Left lung (tissue), 10 donors: ENCODE results near the gene MYOT. TPM values are rescaled to one million over a fixed set of nuclear protein-coding genes. Genes with fewer than 3 reads are reported as not detected.

Experiments
- ATAC-seq: fragments of 200-7000 bp; cut with Tn5 transposase; one replicate; pipeline ENCODE4 v1.9.1; 2020; ENCODE audit warnings: moderate library complexity
- DNase-seq, 4 donors: peaks; one replicate each; pipeline ENCODE4 v3.0.0-alpha.2; 2013 to 2020
- H3K27ac ChIP-seq, 2 donors: fragments of 200-600 bp; sonication (generic) in 1 of 2; one replicate each; pipeline versions ENCODE4 v1.5.0 to v1.8.0; 2020 to 2021
- H3K27me3 ChIP-seq, 2 donors: fragments of 200-600 bp; sonication (generic) in 1 of 2; one replicate each; pipeline versions ENCODE4 v1.5.0 to v1.8.0; 2020 to 2021
- H3K36me3 ChIP-seq, 2 donors: fragments of 200-600 bp; sonication (generic) in 1 of 2; one replicate each; pipeline versions ENCODE4 v1.5.0 to v1.8.0; 2020 to 2021
- H3K4me1 ChIP-seq, 2 donors: fragments of 200-600 bp; one replicate each; pipeline ENCODE4 v1.8.0; 2021
- H3K4me3 ChIP-seq, 2 donors: fragments of 200-600 bp; sonication (generic) in 1 of 2; one replicate each; pipeline versions ENCODE4 v1.5.0 to v1.8.0; 2020 to 2021; ENCODE audit warnings: mild to moderate bottlenecking in 1 of 2
- H3K9me3 ChIP-seq, 2 donors: fragments of 200-600 bp; sonication (generic) in 1 of 2; one replicate each; pipeline versions ENCODE4 v1.5.0 to v1.8.0; 2020 to 2021
- intact Hi-C, 2 donors: fragments of 100-400 bp; cut with DNase I; formaldehyde crosslinking; loops; one replicate each; pipeline versions ENCODE4 v1.11.2 to v1.14.2; 2022
- polyA plus RNA-seq, 6 donors: library from polyadenylated mRNA; unstranded; fragments of 120-200 nt; gene quantifications; one replicate each; pipeline ENCODE4 v1.2.1, GENCODE V29; 2013; ENCODE audit not compliant: insufficient read length in 6 of 6
- total RNA-seq, 2 donors: library from RNA; stranded (reverse); fragmentation: NEBNext Ultra II Directional; extraction: Animal tissue kit (Norgen Biotek cat#: 25700); gene quantifications; one replicate each; pipeline ENCODE4 v1.2.1, GENCODE V29; 2021
- TF ChIP-seq, protein P1 (sequence below), 2 donors: fragments of 200-600 bp; sonication (generic) in 1 of 2; IDR thresholded peaks; one replicate each; pipeline versions ENCODE4 v1.5.0 to v1.8.0; 2021; ENCODE audit warnings: antibody characterized with exemption in 2 of 2
- donor health status: DM: no; HTN: yes; CAD: no.
- donor health status: DM: no; HTN: no; CAD: no.

The MYOT gene
- total and polyA plus RNA-seq, 8 donors, result 0.52 to 2.0 (median 1.2) TPM; not detected in 1

DNA sequence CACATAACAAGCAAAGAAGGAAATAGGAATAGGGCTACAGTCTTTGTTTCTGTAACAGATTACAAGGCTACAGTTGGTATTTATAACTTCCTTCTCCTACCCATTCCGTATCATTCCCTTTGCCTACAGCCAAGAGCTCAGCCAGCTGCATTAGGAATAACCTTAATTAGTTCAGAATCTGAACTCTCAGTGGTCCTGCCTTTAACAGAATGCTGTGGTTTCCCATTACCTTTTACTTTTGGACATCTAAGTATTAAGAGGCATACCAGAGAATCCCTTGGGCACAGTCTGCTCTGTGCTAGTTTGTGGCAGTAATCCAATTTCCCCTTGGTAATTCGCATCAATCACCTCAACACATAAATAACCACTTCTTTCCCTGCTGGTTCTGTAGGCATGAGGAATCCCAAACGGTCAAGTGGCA, 65.8 kb downstream of the MYOT start:
- TF ChIP-seq, protein P1, sequence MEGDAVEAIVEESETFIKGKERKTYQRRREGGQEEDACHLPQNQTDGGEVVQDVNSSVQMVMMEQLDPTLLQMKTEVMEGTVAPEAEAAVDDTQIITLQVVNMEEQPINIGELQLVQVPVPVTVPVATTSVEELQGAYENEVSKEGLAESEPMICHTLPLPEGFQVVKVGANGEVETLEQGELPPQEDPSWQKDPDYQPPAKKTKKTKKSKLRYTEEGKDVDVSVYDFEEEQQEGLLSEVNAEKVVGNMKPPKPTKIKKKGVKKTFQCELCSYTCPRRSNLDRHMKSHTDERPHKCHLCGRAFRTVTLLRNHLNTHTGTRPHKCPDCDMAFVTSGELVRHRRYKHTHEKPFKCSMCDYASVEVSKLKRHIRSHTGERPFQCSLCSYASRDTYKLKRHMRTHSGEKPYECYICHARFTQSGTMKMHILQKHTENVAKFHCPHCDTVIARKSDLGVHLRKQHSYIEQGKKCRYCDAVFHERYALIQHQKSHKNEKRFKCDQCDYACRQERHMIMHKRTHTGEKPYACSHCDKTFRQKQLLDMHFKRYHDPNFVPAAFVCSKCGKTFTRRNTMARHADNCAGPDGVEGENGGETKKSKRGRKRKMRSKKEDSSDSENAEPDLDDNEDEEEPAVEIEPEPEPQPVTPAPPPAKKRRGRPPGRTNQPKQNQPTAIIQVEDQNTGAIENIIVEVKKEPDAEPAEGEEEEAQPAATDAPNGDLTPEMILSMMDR (IDR thresholded peaks at IDR 0.05), result no peak
- H3K27ac ChIP-seq, result no peak overlapping the region
- no peaks in the 10 kb centered on the region for H3K9me3 ChIP-seq
- H3K36me3 ChIP-seq, result peaks cover 0 to 18% of the 10 kb centered on the region in 2 donors
- H3K4me3 ChIP-seq, result no peak overlapping the region
- ATAC-seq, result no peak
- no peaks in the 10 kb centered on the region for H3K4me1 ChIP-seq
- no peaks in the 10 kb centered on the region for H3K27me3 ChIP-seq
- no peak for DNase-seq
- intact Hi-C loops, result no loop called here

DNA sequence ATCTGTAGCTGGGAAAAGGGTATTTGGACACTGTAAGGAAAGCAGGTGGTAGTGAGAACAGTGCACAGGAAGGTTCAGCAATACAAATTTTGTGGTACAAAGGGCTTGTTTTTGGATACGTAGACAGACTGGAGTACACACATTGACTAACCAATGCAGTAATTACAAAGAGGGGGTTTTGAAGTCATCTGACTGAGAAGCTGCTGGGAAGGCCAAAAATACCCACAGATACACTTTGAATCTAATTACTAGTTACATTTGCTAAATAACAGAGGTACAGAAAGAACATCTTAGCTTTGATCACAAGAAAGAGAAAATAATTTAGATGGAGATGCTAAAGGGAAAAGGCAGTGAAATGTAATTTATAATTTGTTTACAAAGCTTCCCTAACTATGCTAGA, 67.5 kb downstream of the MYOT start:
- DNase-seq, result no peak
- Histone ChIP-seq H3K9me3 (no peaks in the 10 kb centered on the region), H3K27me3 (no peaks in the 10 kb centered on the region), H3K4me1 (no peaks in the 10 kb centered on the region), H3K4me3 (no peak overlapping the region), H3K36me3 (peaks cover 0 to 33% of the 10 kb centered on the region in 2 donors), H3K27ac (no peak overlapping the region)
- intact Hi-C loops, result no loop called here
- no peak for ATAC-seq
- TF ChIP-seq, protein P1 (IDR thresholded peaks at IDR 0.05), result no peak

DNA sequence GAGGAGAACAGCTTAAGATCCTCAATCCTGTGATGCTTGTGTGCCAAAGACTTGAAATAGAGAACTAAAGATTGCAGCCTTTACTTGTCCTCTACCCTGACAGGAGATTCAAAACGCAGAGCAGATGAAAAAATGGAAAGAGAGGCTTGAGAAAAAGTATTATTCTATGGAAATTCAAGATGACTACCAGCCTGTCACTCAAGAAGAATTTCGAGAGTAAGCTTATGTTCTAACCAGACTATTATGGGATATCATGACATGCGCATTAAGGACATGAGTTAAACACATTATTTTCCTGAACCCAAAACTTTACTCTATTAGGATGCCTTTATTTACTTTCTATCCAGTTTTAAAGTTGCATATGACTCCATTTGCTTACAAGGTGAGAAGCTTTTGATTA, 68.0 kb downstream of the MYOT start:
- TF ChIP-seq, protein P1 (IDR thresholded peaks at IDR 0.05), result no peak
- Histone ChIP-seq H3K4me3 (no peak overlapping the region), H3K27ac (no peak overlapping the region), H3K27me3 (no peaks in the 10 kb centered on the region), H3K36me3 (peaks cover 0 to 38% of the 10 kb centered on the region in 2 donors), H3K9me3 (no peaks in the 10 kb centered on the region), H3K4me1 (no peaks in the 10 kb centered on the region)
- ATAC-seq (no peak), DNase-seq (no peak)
- intact Hi-C loops, result no loop called here

Other genes with a start within 250 kb of the MYOT start
- 1 to 10 TPM; 5.4 to 5.5 TPM for gene KLHL3, start 131.8 kb upstream of the MYOT start, total RNA-seq
- gene KLHL3, start 131.8 kb upstream of the MYOT start, polyA plus RNA-seq, result 10 to 100 TPM; 27.0 to 35.7 (median 32.5) TPM
- 10 to 100 TPM; 22.7 to 24.2 TPM for gene HNRNPA0, start 113.5 kb upstream of the MYOT start, total RNA-seq
- gene HNRNPA0, start 113.5 kb upstream of the MYOT start, polyA plus RNA-seq, result 10 to 100 TPM; 66.3 to 83.3 (median 76.6) TPM
- not detected for gene PKD2L2, start 21.6 kb downstream of the MYOT start, total RNA-seq
- gene PKD2L2, start 21.6 kb downstream of the MYOT start, polyA plus RNA-seq, result under 1 TPM; 0.23 to 0.82 (median 0.39) TPM
- 10 to 100 TPM; 23.8 to 35.2 TPM for gene FAM13B, start 165.2 kb downstream of the MYOT start, total RNA-seq
- gene FAM13B, start 165.2 kb downstream of the MYOT start, polyA plus RNA-seq, result 10 to 100 TPM; 38.3 to 53.3 (median 47.1) TPM
- not detected for gene WNT8A, start 216.2 kb downstream of the MYOT start, total RNA-seq
- not detected for gene WNT8A, start 216.2 kb downstream of the MYOT start, polyA plus RNA-seq